Measurements from ENCODE around the gene RPS6KA1. TPM values are rescaled to one million over a fixed set of nuclear protein-coding genes. Genes with fewer than 3 reads are reported as not detected.

Gene RPS6KA1
- total and polyA plus RNA-seq, 2 of the 8 experiments (the other 6 are each of a cell fraction or from before 2014, with no cell fraction given) = 44.3 to 55.0 TPM

- H4K91ac ChIP-seq (replicated peaks; ENCODE audit: insufficient read length, low read length) = no peak overlapping the region
- no peak for DNase-seq (ENCODE audit: low read depth in 1 of 2, low spot score in 2 of 2)
- H3K9me3 ChIP-seq (ENCODE audit: insufficient read depth in 2 of 2, low read depth in 1 of 2, low read length in 1 of 2) = no peaks in the 10 kb centered on the region
- no peak overlapping the region for H3K23ac ChIP-seq (ENCODE audit: insufficient read length)
- no peaks in the 10 kb centered on the region for H3K23me2 ChIP-seq (ENCODE audit: low read depth, low read length)
- no peak overlapping the region for H2BK20ac ChIP-seq (ENCODE audit: low read length)
- 87% methylated on average over 7 of the region's 7 CpGs; no CpG with 5 or more reads in 1 of the 2 experiments for WGBS, 2 experiments (ENCODE audit: extremely low coverage in 1 of 2, insufficient coverage in 1 of 2, insufficient read length in 1 of 2, insufficient replicate concordance in 2 of 2, low coverage in 1 of 2, low lambda C conversion rate in 2 of 2, missing lambda C conversion rate in 1 of 2)
- H3K4me3 ChIP-seq (ENCODE audit: extremely low read depth in 1 of 4, insufficient read depth in 2 of 4, low read depth in 3 of 4, low read length in 4 of 4) = no peak overlapping the region
- no peak overlapping the region for H3K56ac ChIP-seq (replicated peaks; ENCODE audit: insufficient read length, low read depth, low read length)
- CTCF ChIA-PET (ENCODE audit: partially characterized antibody) = interaction anchor here (1.1 to 2.5 kb wide), 2 partner anchors 207 to 230 kb away, joined by 3 to 6 read pairs; no protein-coding TSS in a partner anchor
- no peaks in the 10 kb centered on the region for H4K20me1 ChIP-seq (replicated peaks in 1 of 2; ENCODE audit: control insufficient read depth in 1 of 2, insufficient read depth in 2 of 2, low read length in 2 of 2)
- H3K4ac ChIP-seq (replicated peaks; ENCODE audit: insufficient read length, low read depth, low read length) = no peak overlapping the region
- no peak overlapping the region for H2BK120ac ChIP-seq (replicated peaks; ENCODE audit: low read depth, low read length)
- H4K8ac ChIP-seq (ENCODE audit: extremely low read depth, insufficient read depth, low read length) = no peak overlapping the region
- POLR2A ChIA-PET (ENCODE audit: partially characterized antibody) = interaction anchor here (1.6 kb wide), 1 partner anchor 81 kb away, joined by 5 read pairs; no protein-coding TSS in a partner anchor
- no peak overlapping the region for H3K4me2 ChIP-seq (ENCODE audit: insufficient read depth in 1 of 2, low read depth in 2 of 2, low read length in 2 of 2)
- TF ChIP-seq TAF7 (optimal IDR thresholded peaks at IDR 0.05; ENCODE audit: borderline replicate concordance, low read depth, low read length) (no peak), JUND (IDR thresholded peaks at IDR 0.05; ENCODE audit: low read length) (no peak), CBX5 (IDR thresholded peaks at IDR 0.05; ENCODE audit: low read depth, low read length) (no peak), YY1 (IDR thresholded peaks at IDR 0.05; ENCODE audit: low read depth, low read length) (no peak), SP4 (IDR thresholded peaks at IDR 0.05; ENCODE audit: low read length) (no peak), TAF1 (IDR thresholded peaks at IDR 0.05; ENCODE audit: low read depth, low read length) (no peak), SP1 (IDR thresholded peaks at IDR 0.05; ENCODE audit: low read depth, low read length) (no peak)
- H2AK5ac ChIP-seq (ENCODE audit: low read depth, low read length) = no peak overlapping the region
- FAIRE-seq = no peak
- no peaks in the 10 kb centered on the region for H3K79me2 ChIP-seq (ENCODE audit: control insufficient read depth in 1 of 2, insufficient read depth in 2 of 2, low read length in 2 of 2)
- H3K9ac ChIP-seq (replicated peaks in 1 of 4; ENCODE audit: extremely low read depth in 1 of 4, low read depth in 3 of 4, low read length in 3 of 4) = no peak overlapping the region; a peak in 1 of 7 replicates
- no peak overlapping the region for H3K27ac ChIP-seq (ENCODE audit: low read depth, low read length)
- H2BK5ac ChIP-seq (ENCODE audit: low read depth, low read length) = no peak overlapping the region
- no peak overlapping the region for H2BK12ac ChIP-seq (ENCODE audit: low read depth, low read length)
- no peak overlapping the region for H2AFZ ChIP-seq (ENCODE audit: low read length)
- H3K27me3 ChIP-seq (replicated peaks in 1 of 4; ENCODE audit: control insufficient read depth in 3 of 4, extremely low read depth in 1 of 4, insufficient read depth in 3 of 4, low read length in 3 of 4) = no peaks in the 10 kb centered on the region
- no peak overlapping the region for H4K5ac ChIP-seq (ENCODE audit: insufficient read length, low read depth, low read length)
- H3K18ac ChIP-seq (ENCODE audit: extremely low read depth, low read length) = no peak overlapping the region
- H3K4me1 ChIP-seq (replicated peaks in 1 of 4; ENCODE audit: control insufficient read depth in 3 of 4, insufficient read depth in 4 of 4, low read length in 3 of 4) = no peaks in the 10 kb centered on the region
- H2BK15ac ChIP-seq (ENCODE audit: low read length) = no peak overlapping the region
- H3K36me3 ChIP-seq (ENCODE audit: control insufficient read depth in 2 of 4, insufficient read depth in 4 of 4, low read length in 3 of 4) = no peaks in the 10 kb centered on the region
- no peaks in the 10 kb centered on the region for H3K79me1 ChIP-seq (ENCODE audit: low read depth, low read length)
- H3K14ac ChIP-seq (ENCODE audit: insufficient read length) = no peak overlapping the region
Measured at GRCh38 chr1:26581287-26581651, 51.7 kb downstream of the RPS6KA1 start.

Measured in H1 (cell line).